Tibial nerve (tissue), 4 donors: ENCODE data around the gene NOC2L. TPM values are rescaled to one million over a fixed set of nuclear protein-coding genes. Genes with fewer than 3 reads are reported as not detected.

ENCODE experiments used
- DNase-seq, 2 donors: peaks; one replicate each; pipeline ENCODE4 v3.0.0-alpha.2; 2019; ENCODE audit warnings: low spot score in 2 of 2
- H3K27ac ChIP-seq, 4 donors: fragments of 200-600 bp; sonication (generic) in 3 of 4; one replicate each; pipeline ENCODE4 v1.5.1; 2017 to 2019; ENCODE audit warnings: mild to moderate bottlenecking in 1 of 4
- H3K27me3 ChIP-seq, 2 donors: fragments of 200-600 bp; sonication (generic) in 1 of 2; one replicate each; pipeline versions ENCODE4 v1.5.1 to v1.6.0; 2017 to 2019
- H3K36me3 ChIP-seq, 3 donors: fragments of 200-600 bp; sonication (generic); one replicate each; pipeline ENCODE4 v1.5.1; 2018 to 2019
- H3K4me1 ChIP-seq, 4 donors: fragments of 200-600 bp; sonication (generic) in 3 of 4; one replicate each; pipeline ENCODE4 v1.5.1; 2017 to 2019
- H3K4me3 ChIP-seq, 4 donors: fragments of 200-600 bp; sonication (generic) in 3 of 4; one replicate each; pipeline ENCODE4 v1.5.1; 2017 to 2019; ENCODE audit warnings: mild to moderate bottlenecking in 1 of 4, moderate library complexity in 1 of 4
- H3K9me3 ChIP-seq, 4 donors: fragments of 200-600 bp; sonication (generic) in 3 of 4; one replicate each; pipeline ENCODE4 v1.5.1; 2017 to 2019
- EP300 ChIP-seq, 2 donors: sonication (generic); formaldehyde crosslinking; IDR thresholded peaks; one replicate each; pipeline ENCODE4 v1.6.1; 2017; ENCODE audit warnings: antibody characterized with exemption in 2 of 2, mild to moderate bottlenecking in 1 of 2
- POLR2A ChIP-seq, 2 donors: fragments of 450-650 bp; IDR thresholded peaks; one replicate each; pipeline ENCODE4 v1.6.1; 2017; ENCODE audit warnings: antibody characterized with exemption in 2 of 2, mild to moderate bottlenecking in 2 of 2, moderate library complexity in 2 of 2
- WGBS, 2 donors: methylation state at CpG; one replicate each; pipeline ENCODE4 v1.1.5; 2018; 5-methylcytosine and 5-hydroxymethylcytosine counted together
- total RNA-seq, 4 donors: library from RNA; depleted of rRNA; stranded (reverse); fragments of >200 nt; gene quantifications; one replicate each; pipeline ENCODE4 v1.1.0, GENCODE V29; 2016
- TF ChIP-seq, protein P1 (sequence below), 5 experiments: fragments of 200-600 bp in 3 of 5; fragments of 450-650 bp in 2 of 5; sonication (generic) in 3 of 5; IDR thresholded peaks; one replicate each; pipeline ENCODE4 v1.5.1; 2016 to 2019; ENCODE audit warnings: antibody characterized with exemption in 5 of 5, mild to moderate bottlenecking in 3 of 5, moderate library complexity in 2 of 5

NOC2L gene
- total RNA-seq, 4 donors from 2014 or later: 28.2 to 54.0 (median 46.4) TPM

GRCh38 chr1:945688-946556 lies 13.1 kb downstream of the NOC2L start:
- no peak overlapping the region for H3K27ac ChIP-seq
- H3K27me3 ChIP-seq: peaks cover 0 to 19% of the 10 kb centered on the region in 2 donors
- H3K36me3 ChIP-seq: peaks cover 12 to 74% (median 15%) of the 10 kb centered on the region in 3 donors
- WGBS, 2 donors: 84 to 85% methylated on average over 27 of the region's 29 CpGs
- DNase-seq: no peak
- H3K4me3 ChIP-seq: no peak overlapping the region
- H3K9me3 ChIP-seq: no peaks in the 10 kb centered on the region
- TF ChIP-seq EP300 (IDR thresholded peaks at IDR 0.05) (no peak), POLR2A (IDR thresholded peaks at IDR 0.05) (no peak)
- TF ChIP-seq, protein P1, sequence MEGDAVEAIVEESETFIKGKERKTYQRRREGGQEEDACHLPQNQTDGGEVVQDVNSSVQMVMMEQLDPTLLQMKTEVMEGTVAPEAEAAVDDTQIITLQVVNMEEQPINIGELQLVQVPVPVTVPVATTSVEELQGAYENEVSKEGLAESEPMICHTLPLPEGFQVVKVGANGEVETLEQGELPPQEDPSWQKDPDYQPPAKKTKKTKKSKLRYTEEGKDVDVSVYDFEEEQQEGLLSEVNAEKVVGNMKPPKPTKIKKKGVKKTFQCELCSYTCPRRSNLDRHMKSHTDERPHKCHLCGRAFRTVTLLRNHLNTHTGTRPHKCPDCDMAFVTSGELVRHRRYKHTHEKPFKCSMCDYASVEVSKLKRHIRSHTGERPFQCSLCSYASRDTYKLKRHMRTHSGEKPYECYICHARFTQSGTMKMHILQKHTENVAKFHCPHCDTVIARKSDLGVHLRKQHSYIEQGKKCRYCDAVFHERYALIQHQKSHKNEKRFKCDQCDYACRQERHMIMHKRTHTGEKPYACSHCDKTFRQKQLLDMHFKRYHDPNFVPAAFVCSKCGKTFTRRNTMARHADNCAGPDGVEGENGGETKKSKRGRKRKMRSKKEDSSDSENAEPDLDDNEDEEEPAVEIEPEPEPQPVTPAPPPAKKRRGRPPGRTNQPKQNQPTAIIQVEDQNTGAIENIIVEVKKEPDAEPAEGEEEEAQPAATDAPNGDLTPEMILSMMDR (IDR thresholded peaks at IDR 0.05): no peak
- peaks cover 0 to 23% (median 18%) of the 10 kb centered on the region in 4 donors for H3K4me1 ChIP-seq

DNA sequence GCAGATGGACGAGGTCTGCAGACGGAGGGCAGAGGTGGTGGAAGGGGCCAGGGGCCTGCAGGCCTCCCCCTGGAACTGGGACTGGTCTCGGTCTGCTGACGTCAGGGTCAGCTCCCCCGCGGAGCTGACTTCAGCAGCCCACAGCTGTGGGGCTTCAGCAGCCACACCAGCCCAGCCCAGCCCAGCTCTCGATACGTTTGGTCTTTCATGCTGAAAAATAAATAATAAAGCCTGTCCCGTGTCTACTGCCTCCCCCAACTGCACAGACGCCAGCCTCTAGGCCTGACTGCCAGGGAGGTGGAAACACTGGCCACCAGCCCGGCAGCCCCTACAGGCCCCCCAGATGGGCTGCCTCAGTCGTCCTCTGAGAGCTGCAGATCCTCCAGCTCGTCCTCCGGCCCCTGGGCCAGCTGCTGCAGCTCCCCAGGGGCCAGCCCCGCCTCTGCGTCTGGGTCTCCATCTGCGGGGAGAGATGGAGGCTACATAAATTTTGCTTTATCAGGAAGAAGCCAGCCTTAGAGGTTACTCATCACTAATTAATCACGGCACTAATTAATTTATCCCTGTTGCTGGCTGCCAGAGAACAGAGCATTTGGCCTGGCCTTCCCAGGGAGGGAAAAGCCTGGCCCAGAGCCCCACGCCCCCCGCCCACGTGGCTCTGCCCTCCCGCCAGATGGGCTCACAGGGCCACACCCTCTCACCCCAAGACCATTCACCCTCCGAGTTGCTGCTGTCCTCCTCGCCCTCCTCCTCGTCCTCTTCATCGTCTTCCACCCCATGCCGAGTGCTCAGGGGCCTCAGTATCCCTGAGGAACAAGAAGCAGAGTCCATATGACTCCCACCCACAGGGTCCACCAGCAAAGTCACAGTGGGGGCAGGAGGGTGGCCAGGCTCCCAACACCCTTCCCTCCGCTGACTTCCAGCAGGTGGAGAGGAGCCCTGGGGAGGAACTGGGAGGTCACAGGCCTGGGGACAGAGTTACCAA lies 14.4 kb downstream of the NOC2L start:
- Histone ChIP-seq H3K4me3 (no peak overlapping the region), H3K27ac (no peak overlapping the region), H3K27me3 (peaks cover 0 to 28% of the 10 kb centered on the region in 2 donors), H3K4me1 (peaks cover 0 to 35% (median 24%) of the 10 kb centered on the region in 4 donors), H3K9me3 (no peaks in the 10 kb centered on the region), H3K36me3 (peaks cover 9 to 61% (median 12%) of the 10 kb centered on the region in 3 donors)
- DNase-seq: no peak
- WGBS, 2 donors: 58 to 61% methylated on average over 26 to 28 of the region's 28 CpGs
- TF ChIP-seq EP300 (IDR thresholded peaks at IDR 0.05) (no peak), POLR2A (IDR thresholded peaks at IDR 0.05) (no peak)
- TF ChIP-seq, protein P1 (IDR thresholded peaks at IDR 0.05): no peak

DNA sequence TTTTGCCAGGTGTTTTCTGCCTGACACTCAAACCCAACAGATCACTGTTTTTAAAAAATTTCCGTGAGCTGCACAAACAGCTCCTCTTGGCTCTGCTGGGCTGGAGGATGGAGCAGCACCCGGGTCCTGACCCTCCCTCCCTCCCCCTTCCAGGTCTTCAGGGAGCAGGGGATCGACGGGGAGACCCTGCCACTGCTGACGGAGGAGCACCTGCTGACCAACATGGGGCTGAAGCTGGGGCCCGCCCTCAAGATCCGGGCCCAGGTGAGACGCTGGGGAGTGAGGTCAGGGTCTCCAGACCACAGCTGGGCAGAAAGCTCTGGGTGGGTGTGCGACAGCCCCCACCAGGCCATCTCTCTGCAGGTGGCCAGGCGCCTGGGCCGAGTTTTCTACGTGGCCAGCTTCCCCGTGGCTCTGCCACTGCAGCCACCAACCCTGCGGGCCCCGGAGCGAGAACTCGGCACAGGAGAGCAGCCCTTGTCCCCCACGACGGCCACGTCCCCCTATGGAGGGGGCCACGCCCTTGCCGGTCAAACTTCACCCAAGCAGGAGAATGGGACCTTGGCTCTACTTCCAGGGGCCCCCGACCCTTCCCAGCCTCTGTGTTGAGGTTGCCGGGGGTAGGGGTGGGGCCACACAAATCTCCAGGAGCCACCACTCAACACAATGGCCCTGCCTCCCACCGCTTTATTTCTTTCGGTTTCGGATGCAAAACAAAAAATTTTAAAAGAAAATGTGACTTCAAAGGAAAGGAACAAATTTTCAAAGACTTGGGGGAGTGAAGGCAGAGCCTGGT lies 15.3 kb downstream of the NOC2L start:
- no peak for DNase-seq
- no peak for TF ChIP-seq POLR2A (IDR thresholded peaks at IDR 0.05)
- TF ChIP-seq EP300 (IDR thresholded peaks at IDR 0.05): no peak
- TF ChIP-seq, protein P1 (IDR thresholded peaks at IDR 0.05): no peak
- H3K36me3 ChIP-seq: peaks cover 7 to 52% (median 9%) of the 10 kb centered on the region in 3 donors
- no peaks in the 10 kb centered on the region for H3K9me3 ChIP-seq
- H3K4me3 ChIP-seq: no peak overlapping the region
- H3K4me1 ChIP-seq: peaks cover 0 to 44% (median 24%) of the 10 kb centered on the region in 4 donors
- peaks cover 0 to 37% of the 10 kb centered on the region in 2 donors for H3K27me3 ChIP-seq
- no peak overlapping the region for H3K27ac ChIP-seq
- WGBS, 2 donors: 76 to 77% methylated on average over 26 to 27 of the region's 27 CpGs

DNA sequence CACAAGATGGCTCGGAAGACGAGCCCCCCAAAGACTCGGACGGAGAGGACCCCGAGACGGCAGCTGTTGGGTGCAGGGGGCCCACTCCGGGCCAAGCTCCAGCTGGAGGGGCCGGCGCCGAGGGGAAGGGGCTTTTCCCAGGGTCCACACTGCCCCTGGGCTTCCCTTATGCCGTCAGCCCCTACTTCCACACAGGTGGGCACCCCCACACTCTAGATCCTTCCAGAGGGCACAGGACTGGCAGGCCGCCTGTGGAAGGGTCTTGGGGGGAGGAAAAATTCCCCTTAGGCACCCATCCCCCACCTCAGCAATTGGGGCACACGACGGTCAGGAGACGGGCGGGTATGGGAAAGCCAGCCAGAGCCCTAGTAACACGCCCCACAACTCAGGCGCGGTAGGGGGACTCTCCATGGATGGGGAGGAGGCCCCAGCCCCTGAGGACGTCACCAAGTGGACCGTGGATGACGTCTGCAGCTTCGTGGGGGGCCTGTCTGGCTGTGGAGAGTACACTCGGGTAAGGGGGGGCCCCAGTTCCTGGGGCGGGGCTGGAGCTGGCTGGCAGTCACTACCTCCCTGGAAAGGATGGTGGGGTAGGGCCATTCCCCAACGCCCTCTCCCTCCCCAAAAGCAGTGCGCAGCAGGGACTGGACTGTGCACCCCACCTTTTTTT lies 16.1 kb downstream of the NOC2L start:
- peak overlapping the region in 1 of 4 donors; percentile 76 for H3K27ac ChIP-seq
- peaks cover 2 to 45% (median 3%) of the 10 kb centered on the region in 3 donors for H3K36me3 ChIP-seq
- no peaks in the 10 kb centered on the region for H3K9me3 ChIP-seq
- H3K4me3 ChIP-seq: no peak overlapping the region
- WGBS, 2 donors: 33 to 39% methylated on average over 15 to 20 of the region's 27 CpGs
- peaks cover 0 to 52% (median 24%) of the 10 kb centered on the region in 4 donors for H3K4me1 ChIP-seq
- no peak for DNase-seq
- H3K27me3 ChIP-seq: peaks cover 0 to 45% of the 10 kb centered on the region in 2 donors
- TF ChIP-seq EP300 (IDR thresholded peaks at IDR 0.05): no peak
- no peak for TF ChIP-seq POLR2A (IDR thresholded peaks at IDR 0.05)
- TF ChIP-seq, protein P1 (IDR thresholded peaks at IDR 0.05): no peak
